Keratinocyte (primary cell): Measurements from ENCODE around the gene CCT7. TPM values are rescaled to one million over a fixed set of nuclear protein-coding genes. Genes with fewer than 3 reads are reported as not detected.

ENCODE experiments used
- DNase-seq: peaks from one replicate; pipeline ENCODE4 v3.0.0-alpha.2; 2011; ENCODE audit warnings: low read depth, missing footprints, low spot score
- FAIRE-seq: peaks from 2 replicates; lab custom pipeline; 2011; peaks lifted over from hg19 to GRCh38; lab: Jason Lieb, UNC
- H2AFZ ChIP-seq: 2 replicates; pipeline ENCODE4 v1.6.0; 2012; ENCODE audit warnings: low read length, control low read depth, inconsistent platforms; ENCODE audit not compliant: control insufficient read depth
- H3K27ac ChIP-seq: 2 replicates; pipeline ENCODE4 v1.5.1; 2011; ENCODE audit warnings: low read length; ENCODE audit not compliant: control insufficient read depth, insufficient read depth
- H3K27me3 ChIP-seq: 3 replicates; pipeline ENCODE4 v1.6.0; 2011; ENCODE audit warnings: low read length; ENCODE audit not compliant: control insufficient read depth, insufficient read depth; ENCODE audit errors: extremely low read depth
- H3K36me3 ChIP-seq, 2 experiments: 2 replicates in 1 of 2; 3 replicates in 1 of 2; pipeline ENCODE4 v1.5.1; 2011; ENCODE audit warnings: low read length in 2 of 2, mild to moderate bottlenecking in 1 of 2; ENCODE audit not compliant: control insufficient read depth in 2 of 2, insufficient read depth in 2 of 2; ENCODE audit errors: extremely low read depth in 1 of 2
- H3K4me1 ChIP-seq: 3 replicates; pipeline ENCODE4 v1.5.1; 2011; ENCODE audit warnings: low read length; ENCODE audit not compliant: control insufficient read depth, insufficient read depth; ENCODE audit errors: extremely low read depth
- H3K4me2 ChIP-seq: 3 replicates; pipeline ENCODE4 v1.6.0; 2011; ENCODE audit warnings: low read depth, low read length; ENCODE audit not compliant: control insufficient read depth, insufficient read depth; ENCODE audit errors: extremely low read depth
- H3K4me3 ChIP-seq, 3 experiments: fragments of 200-600 bp in 1 of 3; sonication (generic) in 1 of 3; 2 replicates in 2 of 3; 3 replicates in 1 of 3; pipeline ENCODE4 v1.5.1; 2011 to 2016; ENCODE audit warnings: low read length in 3 of 3, mild to moderate bottlenecking in 3 of 3, control low read depth in 2 of 3, inconsistent platforms in 1 of 3, low read depth in 1 of 3, mixed read lengths in 1 of 3, mixed run types in 1 of 3, moderate library complexity in 1 of 3; ENCODE audit not compliant: control insufficient read depth in 2 of 3, insufficient read depth in 2 of 3; ENCODE audit errors: extremely low read depth in 1 of 3
- H3K79me2 ChIP-seq: 2 replicates; pipeline ENCODE4 v1.6.0; 2012; ENCODE audit warnings: low read length; ENCODE audit not compliant: control insufficient read depth, insufficient read depth
- H3K9ac ChIP-seq: 3 replicates; pipeline ENCODE4 v1.6.0; 2011; ENCODE audit warnings: low read length; ENCODE audit not compliant: control insufficient read depth, insufficient read depth; ENCODE audit errors: extremely low read depth
- H3K9me1 ChIP-seq: 3 replicates; pipeline ENCODE4 v1.6.0; 2011; ENCODE audit warnings: low read length; ENCODE audit not compliant: control insufficient read depth, insufficient read depth; ENCODE audit errors: extremely low read depth
- H3K9me3 ChIP-seq: 2 replicates; pipeline ENCODE4 v1.5.1; 2012; ENCODE audit warnings: low read depth, low read length; ENCODE audit not compliant: control insufficient read depth
- H4K20me1 ChIP-seq: 3 replicates; pipeline ENCODE4 v1.6.0; 2011; ENCODE audit warnings: low read length; ENCODE audit not compliant: control insufficient read depth, insufficient read depth; ENCODE audit errors: extremely low read depth
- EZH2 ChIP-seq: IDR thresholded peaks from one replicate; pipeline ENCODE4 v1.6.1; 2012; ENCODE audit warnings: inconsistent platforms, mild to moderate bottlenecking, low read length, moderate library complexity
- dilution Hi-C: fragments of 300-500 bp; cut with MboI; formaldehyde crosslinking; loops from one replicate; pipeline ENCODE4 v1.7.0; 2020; ENCODE audit warnings: low sequenced_read_pairs; ENCODE audit not compliant: extremely low pct_ligation_motif_present
- polyA plus RNA-seq, 5 experiments: library from polyadenylated mRNA; depleted of rRNA in 3 of 5; stranded (reverse) in 3 of 5; stranded (forward) in 1 of 5; unstranded in 1 of 5; fragments of >200 nt; gene quantifications; 1 replicate in 1 of 5; 2 replicates in 3 of 5; 3 replicates in 1 of 5; pipeline versions ENCODE4 v1.2.1 to v1.2.3, GENCODE V29; 2011 to 2012; ENCODE audit warnings: missing spikeins in 2 of 5, low read depth in 1 of 5, low replicate concordance in 1 of 5
- TF ChIP-seq, protein P1 (sequence below), 3 experiments: IDR thresholded peaks in 1 of 3; conservative IDR thresholded peaks in 1 of 3; optimal IDR thresholded peaks in 1 of 3; 2 replicates in 2 of 3; 3 replicates in 1 of 3; pipeline versions ENCODE3 to v1.5.1; 2011; ENCODE audit warnings: low read length in 3 of 3, mild to moderate bottlenecking in 3 of 3, moderate library complexity in 2 of 3, control low read depth in 1 of 3, inconsistent platforms in 1 of 3; ENCODE audit not compliant: insufficient read depth in 2 of 3; ENCODE audit errors: extremely low read depth in 1 of 3

CCT7 gene
- polyA plus RNA-seq, 1 donor (not counting 4 experiments of a cell fraction or from before 2014, with no cell fraction given), result 357 TPM

DNA sequence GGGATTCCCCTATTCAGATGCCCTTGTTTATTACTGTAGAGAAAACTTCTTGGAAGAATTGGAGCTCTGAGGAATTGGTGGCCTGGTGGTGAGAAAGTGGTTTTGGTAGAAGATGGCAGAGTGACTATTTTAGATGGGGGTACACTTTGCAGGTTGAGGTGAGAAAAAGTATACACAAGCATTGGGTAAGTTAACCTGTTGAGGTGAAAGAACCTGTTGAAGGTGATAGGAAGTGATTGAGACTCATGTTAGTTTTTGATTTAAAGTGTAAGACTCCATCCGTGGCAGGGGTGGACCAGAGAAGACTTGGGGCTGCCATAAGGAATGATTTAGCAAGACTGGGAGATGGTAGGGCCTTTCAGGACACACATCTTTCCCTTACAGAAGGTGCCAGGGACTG, 3.1 kb downstream of the CCT7 start:
- H3K9me3 ChIP-seq, result no peaks in the 10 kb centered on the region
- no peak overlapping the region for H3K9ac ChIP-seq
- no peak overlapping the region for H3K27ac ChIP-seq
- peaks cover 7% of the 10 kb centered on the region for H3K9me1 ChIP-seq
- dilution Hi-C loops, result no loop called here
- TF ChIP-seq, protein P1, sequence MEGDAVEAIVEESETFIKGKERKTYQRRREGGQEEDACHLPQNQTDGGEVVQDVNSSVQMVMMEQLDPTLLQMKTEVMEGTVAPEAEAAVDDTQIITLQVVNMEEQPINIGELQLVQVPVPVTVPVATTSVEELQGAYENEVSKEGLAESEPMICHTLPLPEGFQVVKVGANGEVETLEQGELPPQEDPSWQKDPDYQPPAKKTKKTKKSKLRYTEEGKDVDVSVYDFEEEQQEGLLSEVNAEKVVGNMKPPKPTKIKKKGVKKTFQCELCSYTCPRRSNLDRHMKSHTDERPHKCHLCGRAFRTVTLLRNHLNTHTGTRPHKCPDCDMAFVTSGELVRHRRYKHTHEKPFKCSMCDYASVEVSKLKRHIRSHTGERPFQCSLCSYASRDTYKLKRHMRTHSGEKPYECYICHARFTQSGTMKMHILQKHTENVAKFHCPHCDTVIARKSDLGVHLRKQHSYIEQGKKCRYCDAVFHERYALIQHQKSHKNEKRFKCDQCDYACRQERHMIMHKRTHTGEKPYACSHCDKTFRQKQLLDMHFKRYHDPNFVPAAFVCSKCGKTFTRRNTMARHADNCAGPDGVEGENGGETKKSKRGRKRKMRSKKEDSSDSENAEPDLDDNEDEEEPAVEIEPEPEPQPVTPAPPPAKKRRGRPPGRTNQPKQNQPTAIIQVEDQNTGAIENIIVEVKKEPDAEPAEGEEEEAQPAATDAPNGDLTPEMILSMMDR (optimal IDR thresholded peaks at IDR 0.05 in 1 of 3, IDR thresholded peaks at IDR 0.05 in 1 of 3, conservative IDR thresholded peaks at IDR 0.05 in 1 of 3; ENCODE audit: extremely low read depth in 1 of 3, insufficient read depth in 2 of 3, low read length in 3 of 3), result no peak
- no peak for TF ChIP-seq EZH2
- H3K27me3 ChIP-seq, result no peaks in the 10 kb centered on the region
- H3K4me3 ChIP-seq, result no peak overlapping the region
- no peak overlapping the region for H3K4me2 ChIP-seq
- H3K79me2 ChIP-seq, result peaks cover 71% of the 10 kb centered on the region
- no peak for DNase-seq
- no peak overlapping the region for H2AFZ ChIP-seq
- H4K20me1 ChIP-seq, result peaks cover 29% of the 10 kb centered on the region
- H3K4me1 ChIP-seq, result peaks cover 33% of the 10 kb centered on the region
- no peak for FAIRE-seq
- peaks cover 19 to 21% of the 10 kb centered on the region in 2 experiments for H3K36me3 ChIP-seq

DNA sequence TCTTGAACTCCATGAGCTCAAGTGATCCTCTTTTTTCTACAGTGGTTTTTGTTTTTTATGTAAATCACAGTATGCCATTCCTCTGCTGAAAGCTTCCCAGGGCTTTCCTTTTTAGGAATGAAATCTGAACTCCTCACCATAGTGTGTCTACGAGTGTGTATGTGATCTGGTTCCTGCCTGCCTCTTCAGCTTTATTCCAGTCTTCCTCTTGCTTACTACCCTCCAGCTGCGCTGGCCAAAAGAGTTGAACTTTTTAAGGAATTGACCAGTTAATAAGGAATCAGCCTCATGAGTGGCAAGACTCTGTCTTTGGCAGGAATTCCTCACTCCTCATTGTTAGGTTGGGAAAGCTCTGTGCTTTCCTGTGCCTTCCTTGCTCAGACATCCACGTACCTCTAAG, 4.0 kb downstream of the CCT7 start:
- no peak overlapping the region for H3K4me3 ChIP-seq
- DNase-seq (no peak), FAIRE-seq (no peak)
- TF ChIP-seq, protein P1 (optimal IDR thresholded peaks at IDR 0.05 in 1 of 3, IDR thresholded peaks at IDR 0.05 in 1 of 3, conservative IDR thresholded peaks at IDR 0.05 in 1 of 3; ENCODE audit: extremely low read depth in 1 of 3, insufficient read depth in 2 of 3, low read length in 3 of 3), result no peak
- TF ChIP-seq EZH2, result no peak
- peaks cover 34% of the 10 kb centered on the region for H4K20me1 ChIP-seq
- H2AFZ ChIP-seq, result no peak overlapping the region
- no peak overlapping the region for H3K27ac ChIP-seq
- no peak overlapping the region for H3K9ac ChIP-seq
- peaks cover 31% of the 10 kb centered on the region for H3K4me1 ChIP-seq
- dilution Hi-C loops, result no loop called here
- no peak overlapping the region for H3K4me2 ChIP-seq
- H3K79me2 ChIP-seq, result peaks cover 73% of the 10 kb centered on the region
- H3K9me1 ChIP-seq, result peaks cover 7% of the 10 kb centered on the region
- peaks cover 21 to 27% of the 10 kb centered on the region in 2 experiments for H3K36me3 ChIP-seq
- H3K27me3 ChIP-seq, result no peaks in the 10 kb centered on the region
- no peaks in the 10 kb centered on the region for H3K9me3 ChIP-seq
